NCI-H82 treated with DMSO at 0.1 percent for 48 hours (cell line): ENCODE results near the gene LRRK1.

ENCODE experiments used
- DNase-seq: peaks from one replicate; lab custom pipeline; 2025; ENCODE audit not compliant: unreplicated experiment; lab: John Stamatoyannopoulos, UW

Gene LRRK1

GRCh38 chr15:101107625-101108460 lies 188.7 kb downstream of the LRRK1 start:
- peak; percentile 74 for DNase-seq

DNA sequence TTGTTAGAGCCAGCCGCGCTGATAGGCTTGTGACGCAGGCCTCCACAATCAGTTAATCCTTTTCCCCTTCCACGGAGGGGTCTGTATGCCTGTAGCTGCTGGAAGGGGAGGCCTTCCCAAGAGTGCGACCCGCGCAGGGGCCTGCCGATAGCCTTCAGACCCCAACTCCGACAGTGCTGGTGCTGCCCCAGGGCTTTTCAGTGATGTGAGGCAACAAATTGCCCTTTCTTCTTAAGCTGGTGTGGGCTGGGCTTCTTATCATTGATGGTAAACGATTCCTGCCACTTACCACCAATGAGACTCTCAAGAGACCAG lies 189.3 kb downstream of the LRRK1 start:
- DNase-seq = no peak

DNA sequence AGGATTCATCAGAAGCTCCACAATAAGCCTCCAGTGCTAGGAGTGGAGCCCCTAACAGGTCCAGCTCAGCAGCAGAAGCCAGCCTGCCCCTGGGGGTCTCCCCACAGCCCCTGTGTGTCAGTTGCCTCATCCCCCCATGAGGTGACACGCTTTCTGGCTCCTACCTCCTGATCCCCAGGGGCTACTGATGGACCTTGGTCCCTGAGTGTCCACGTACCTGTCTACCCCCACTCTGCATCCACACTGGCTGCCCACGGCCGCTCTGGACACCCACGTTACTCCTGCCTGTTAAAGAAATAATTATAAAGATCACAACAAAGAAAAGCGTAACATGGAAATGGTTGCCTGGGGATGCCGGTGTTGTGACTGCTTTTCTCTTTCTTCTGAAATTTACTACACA lies 189.6 kb downstream of the LRRK1 start:
- DNase-seq = no peak

DNA sequence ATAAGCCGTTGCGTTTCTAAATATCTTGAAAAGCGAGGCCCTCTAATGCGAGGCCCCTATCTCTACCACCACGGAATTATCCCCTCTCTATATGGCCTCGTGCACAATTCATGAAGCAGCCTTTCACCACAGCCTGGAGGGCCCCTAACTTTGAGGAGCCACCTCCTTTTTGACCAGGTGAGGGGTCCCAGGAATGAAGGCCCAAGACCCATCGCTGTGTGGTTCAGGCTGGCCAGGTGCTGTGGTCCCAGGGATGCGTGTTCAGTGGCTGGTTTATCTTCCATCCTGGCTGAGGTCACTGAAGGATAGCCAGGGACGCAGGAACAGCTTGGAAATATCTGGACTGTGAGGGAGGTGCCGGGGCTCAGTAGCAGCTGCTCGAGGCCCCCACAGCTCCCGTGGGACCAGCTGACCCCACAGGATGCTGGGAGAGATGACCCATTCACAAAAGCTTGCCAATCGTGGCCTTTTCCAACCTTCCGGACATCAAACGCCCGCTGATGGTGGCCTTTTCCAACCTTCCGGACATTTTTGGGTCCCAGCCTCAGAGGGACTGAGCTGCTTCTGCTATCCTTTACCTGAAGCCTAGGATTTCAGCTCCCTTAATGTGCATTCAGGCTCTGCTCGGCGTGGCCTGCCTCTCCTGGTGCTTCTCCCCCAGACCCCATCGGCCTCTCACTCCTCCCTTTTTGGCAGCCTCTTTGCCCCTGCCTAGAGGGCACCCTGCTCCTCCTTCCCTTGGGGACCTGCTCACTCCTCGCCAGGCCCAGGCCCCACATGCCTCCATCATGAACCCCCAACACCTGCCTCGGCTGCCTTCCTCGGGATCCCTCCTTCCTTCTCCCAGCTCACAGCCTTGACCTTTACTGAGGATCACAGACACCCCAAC lies 191.8 kb downstream of the LRRK1 start:
- DNase-seq = no peak

DNA sequence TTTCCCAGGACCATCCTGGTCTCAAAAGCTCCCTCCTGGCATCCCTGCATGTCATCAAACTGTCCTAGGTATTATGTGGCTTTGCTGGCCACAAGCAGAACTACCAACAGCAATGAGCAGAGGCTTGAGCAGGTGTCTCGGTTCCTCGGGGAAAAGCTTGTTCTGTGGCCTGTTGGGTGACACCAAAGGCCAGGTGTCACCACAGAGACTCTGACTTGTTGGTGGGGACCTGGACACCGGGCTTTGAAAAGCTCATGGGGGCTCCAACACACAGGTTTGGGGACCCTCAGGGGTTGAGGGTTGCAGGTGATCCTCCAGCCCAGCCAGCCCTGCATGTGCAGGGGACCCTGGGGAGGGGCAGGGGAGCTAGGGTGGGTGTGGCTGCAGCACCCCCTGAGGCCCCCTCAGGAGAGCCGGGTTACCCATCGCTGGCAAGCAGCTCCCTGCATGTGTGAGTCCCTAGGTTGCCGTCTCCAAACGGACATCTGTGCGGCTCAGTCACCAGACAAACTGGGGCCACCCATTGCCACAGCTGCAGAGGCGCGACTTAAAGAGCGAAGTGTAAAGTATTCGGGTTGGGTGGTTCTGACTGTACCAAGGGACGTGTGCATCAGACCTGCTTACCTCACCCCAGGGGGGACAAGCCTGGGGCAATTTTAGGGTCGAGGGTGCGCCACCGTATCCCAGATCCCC lies 192.6 kb downstream of the LRRK1 start:
- no peak for DNase-seq

DNA sequence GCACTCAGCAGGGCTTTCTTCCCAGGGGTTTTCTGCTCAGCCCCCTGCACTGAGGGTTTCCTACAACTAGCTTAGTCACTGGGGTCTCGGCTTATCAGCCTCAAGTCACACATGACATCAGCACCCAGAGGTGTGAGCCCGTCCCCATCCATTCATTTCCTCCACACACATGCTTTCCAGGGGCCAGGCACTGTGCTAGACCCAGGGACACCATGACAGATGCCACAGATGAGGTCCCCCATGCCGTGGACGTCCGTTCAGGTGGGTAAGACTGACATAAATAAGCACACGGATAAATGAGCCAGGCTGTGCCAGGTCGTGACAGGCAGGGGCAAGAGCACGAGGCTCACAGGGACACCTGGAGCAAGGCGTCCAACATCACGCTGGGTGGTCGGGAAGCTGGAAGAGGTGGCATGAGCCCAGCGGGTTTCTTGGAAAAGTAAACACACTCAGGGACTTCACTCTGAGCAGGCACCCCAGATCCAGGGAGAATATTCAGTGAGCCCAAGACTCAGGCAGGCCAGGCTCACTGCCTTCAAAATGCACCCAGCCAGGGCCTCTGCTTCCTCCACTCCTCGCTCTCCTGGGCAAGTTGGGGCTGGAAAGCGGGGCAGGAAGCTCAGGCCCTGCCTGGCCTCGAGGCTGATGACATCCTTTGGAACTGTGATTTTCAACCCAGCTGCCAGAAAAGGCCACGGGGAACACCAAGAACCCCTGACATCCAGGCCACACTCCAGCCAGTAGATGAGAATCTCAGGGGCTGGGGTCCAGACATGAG lies 193.4 kb downstream of the LRRK1 start:
- no peak for DNase-seq

DNA sequence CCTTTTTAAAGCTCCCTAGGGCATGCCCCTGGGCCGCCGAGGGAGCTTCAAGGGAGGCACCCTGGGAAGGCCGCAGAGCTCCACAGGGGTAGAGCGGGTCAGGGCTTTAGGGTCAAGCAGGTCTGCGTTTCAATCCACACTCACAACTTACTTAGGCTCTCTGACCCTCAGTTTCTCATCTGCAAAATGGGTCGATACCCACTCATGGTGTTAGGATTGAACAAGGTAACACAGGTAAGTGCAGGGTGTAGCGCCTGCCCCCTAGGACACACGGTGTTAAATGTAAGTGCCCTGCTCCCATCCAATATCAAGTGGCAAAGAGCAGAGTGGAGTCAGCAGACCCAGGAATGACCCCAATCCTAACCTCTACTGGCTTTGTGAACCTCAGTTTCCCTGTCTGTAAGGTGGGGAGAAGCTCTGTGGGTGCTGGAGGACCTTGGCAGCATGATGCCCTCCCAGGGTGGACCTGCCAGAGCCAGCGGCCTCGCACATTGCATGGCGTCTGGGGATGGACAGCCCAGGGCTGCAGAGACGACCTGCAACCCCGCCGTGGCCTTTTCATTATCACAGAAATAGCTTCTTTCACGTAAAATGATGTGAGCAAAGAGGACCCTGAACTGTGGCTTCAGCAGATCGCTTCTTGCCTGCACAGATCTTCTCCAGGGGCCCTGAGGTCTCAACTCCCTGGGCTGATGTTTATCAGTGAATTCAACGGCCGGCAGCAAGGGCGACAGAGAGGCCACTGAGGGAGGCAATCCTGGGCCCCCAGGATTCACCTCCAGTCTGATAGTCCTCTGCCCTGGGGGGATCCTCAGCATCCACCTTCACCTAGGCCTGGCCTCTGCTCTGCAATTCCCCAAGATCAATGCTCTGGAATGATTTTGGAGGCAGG lies 194.2 kb downstream of the LRRK1 start:
- DNase-seq = no peak

GRCh38 chr15:101114166-101114565 lies 195.0 kb downstream of the LRRK1 start:
- no peak for DNase-seq

GRCh38 chr15:101114610-101115009 lies 195.5 kb downstream of the LRRK1 start:
- DNase-seq = no peak

DNA sequence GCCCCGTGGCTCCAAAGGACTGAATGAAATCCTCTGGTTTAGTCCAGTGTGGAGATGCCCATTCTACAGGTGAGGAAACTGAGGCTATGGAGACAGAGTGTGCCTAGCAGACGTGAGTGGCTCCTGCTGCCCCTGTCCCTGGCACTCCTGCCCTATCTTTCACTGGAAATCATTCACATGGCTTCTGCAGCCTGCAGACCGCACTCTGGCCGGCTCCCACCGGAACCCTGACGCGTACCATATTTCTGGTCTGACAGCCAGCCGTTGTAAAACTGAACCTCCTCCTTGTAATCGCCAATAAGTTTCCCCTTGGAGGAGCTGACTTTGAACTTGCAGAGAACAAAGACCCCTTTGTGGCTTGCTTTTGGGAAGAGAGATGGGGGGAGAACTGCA lies 196.2 kb downstream of the LRRK1 start:
- DNase-seq = no peak

GRCh38 chr15:101115786-101116680 lies 196.9 kb downstream of the LRRK1 start:
- DNase-seq = no peak

GRCh38 chr15:101116681-101116976 lies 197.5 kb downstream of the LRRK1 start:
- no peak for DNase-seq

GRCh38 chr15:101118116-101118515 lies 199.0 kb downstream of the LRRK1 start:
- DNase-seq = no peak

GRCh38 chr15:101118615-101119014 lies 199.5 kb downstream of the LRRK1 start:
- no peak for DNase-seq

- DNase-seq = no peak
These were observed 200.0 kb downstream of the LRRK1 start for GRCh38 chr15:101119181-101119580.
